ENCODE data around the gene POLD2.
A peak's percentile ranks its signal among the peaks of the same experiment; 100 is the strongest.

POLD2 gene

DNA sequence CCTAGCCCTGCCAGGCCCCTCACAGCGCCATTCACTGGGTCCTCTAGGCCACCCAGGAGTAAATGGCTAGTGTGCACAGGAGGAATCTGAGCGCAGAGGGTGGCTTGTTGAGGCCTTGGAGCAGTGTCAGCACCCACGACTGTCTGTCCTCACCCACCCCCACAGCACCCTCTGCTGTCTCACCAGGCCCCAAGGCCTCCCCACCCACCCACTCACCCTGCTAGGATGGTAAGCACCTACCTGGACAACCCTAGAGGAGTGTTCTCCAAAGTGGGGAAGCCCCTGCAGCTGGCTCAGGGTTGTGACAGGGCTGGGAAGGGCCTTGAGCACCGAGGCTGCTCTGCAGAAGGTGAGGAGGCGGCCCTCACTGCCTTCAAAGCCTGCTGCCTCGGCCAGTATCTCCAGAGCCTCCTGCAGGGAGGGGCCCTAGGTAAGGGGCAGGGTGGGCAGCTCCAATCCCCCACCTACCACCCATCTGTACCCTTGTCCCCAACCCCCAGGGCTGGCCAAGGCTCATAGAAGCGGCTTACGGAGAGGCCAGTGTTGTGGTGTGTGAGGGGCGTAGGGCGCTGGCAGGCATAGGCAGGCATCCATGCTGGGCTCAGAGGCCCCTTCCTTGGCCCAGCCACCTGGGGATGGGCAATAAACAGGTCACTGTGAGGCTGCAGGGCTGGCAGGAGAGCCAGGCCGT lies 43.9 kb downstream of the POLD2 start:
- no peak for DNase-seq

DNA sequence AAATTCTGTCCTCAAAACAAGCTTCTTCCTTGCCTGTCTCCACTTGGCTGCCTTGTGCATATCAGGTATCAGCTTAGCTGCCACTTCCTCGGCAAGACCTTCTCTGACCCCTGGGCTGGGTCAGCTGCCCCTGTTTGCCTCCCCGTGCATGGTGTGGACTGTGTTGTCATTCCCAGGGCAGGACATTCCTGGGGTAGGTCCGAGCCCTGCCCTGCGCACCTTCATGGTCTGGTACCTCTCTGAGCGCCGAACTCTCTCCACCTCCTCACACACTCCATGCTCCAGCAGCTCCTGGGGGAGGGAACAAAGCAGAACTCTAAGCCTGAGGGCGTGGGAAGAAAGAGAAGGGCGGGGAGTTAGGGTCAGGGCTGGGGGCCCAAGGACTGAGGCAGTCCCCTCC lies 44.8 kb downstream of the POLD2 start:
- no peak for DNase-seq

DNA sequence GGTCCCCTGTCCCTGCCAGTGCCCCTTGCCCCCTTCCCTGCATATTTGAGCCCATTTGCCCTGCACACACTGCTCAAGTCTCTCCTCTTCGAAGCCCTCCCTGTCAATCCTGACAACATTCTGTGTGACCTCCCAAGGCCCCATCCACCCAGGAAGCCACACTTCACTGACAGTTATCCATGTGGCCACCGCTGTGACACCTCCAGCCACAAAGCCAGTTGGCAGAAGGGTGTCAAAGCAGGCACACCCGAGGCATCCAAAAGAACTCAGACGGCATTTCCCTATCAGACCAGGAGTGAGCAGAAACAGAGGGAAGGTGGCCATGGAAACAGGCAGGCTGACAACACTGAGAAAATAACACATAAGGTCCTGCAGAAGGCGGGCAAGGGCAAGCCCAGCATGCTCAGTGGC lies 45.7 kb downstream of the POLD2 start:
- no peak for DNase-seq

DNA sequence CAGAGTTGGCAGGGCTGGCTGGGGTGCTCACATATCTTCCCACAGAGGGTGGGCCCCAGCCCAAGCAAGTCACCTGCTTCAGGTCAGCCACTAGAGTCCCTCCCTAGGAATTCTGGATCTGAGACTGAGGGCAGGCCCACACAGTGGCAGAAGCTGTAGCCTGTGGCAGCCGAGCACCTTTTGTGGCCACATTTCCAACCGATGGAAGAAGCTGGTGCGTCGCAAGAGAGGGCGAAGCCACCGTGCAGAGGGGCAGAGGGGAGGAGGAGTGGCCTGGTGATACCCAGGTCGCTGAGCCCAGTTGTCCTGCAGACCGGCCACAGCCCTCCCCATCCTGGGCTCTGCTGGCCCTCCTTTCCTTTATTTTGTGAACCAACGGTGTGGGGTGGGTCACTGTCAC lies 46.3 kb downstream of the POLD2 start:
- no peak for DNase-seq

- no peak for DNase-seq
Measured at GRCh38 chr7:44076101-44076895, 47.0 kb downstream of the POLD2 start.

GRCh38 chr7:44075296-44076075 lies 47.9 kb downstream of the POLD2 start:
- no peak for DNase-seq

DNA sequence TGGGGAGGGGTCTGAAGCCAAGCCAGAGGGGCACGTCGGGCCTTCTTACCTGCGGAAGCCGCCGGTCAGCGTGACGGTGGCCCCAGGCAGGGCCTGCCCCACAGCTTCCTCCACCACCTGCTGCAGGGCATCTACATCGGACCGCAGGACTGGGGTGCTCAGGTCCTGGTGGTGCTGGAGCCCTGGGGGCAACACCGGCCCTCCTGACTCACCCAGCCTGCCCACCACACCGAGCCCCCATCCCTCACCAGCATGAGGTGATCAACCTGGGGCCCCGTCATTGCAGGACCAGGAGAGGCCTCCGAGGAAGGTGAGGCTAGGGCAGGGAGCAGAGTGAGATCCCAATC lies 49.0 kb downstream of the POLD2 start:
- no peak for DNase-seq

GRCh38 chr7:44073664-44074348 lies 49.5 kb downstream of the POLD2 start:
- DNase-seq, result no peak

- DNase-seq, result peak; percentile 32
Measured at GRCh38 chr7:44072364-44073231, 50.8 kb downstream of the POLD2 start.

DNA sequence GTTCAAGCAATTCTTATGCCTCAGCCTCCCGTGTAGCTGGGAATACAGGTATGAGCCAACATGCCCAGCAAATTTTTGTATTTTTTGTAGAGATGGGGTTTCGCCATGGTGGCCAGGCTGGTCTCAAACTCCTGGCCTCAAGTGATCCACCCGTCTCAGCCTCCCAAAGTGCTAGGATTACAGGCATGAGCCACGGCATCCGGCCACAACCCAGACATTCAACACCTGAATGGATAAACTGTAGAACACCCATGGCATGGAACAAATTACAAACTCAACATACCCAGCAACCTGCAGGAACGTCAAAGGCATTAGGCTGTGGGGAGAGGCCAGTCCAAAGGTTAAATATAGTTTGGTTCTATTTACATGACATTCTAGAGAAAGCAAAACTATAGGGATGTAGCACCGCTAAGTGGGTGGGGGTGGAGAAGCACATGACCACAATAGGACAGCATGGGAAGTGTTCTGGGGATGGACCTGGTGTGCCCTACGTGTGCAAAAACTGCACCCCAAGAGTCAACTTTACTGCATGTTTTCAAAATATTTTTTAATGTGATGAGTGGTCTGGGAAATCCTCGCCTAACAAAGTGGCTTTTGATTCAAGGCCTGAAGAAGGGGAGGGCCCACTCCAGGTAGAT lies 51.5 kb downstream of the POLD2 start:
- DNase-seq, result no peak

GRCh38 chr7:44068054-44068453 lies 55.3 kb downstream of the POLD2 start:
- no peak for DNase-seq

- no peak for DNase-seq
Measured at GRCh38 chr7:44067064-44067951, 56.0 kb downstream of the POLD2 start.

GRCh38 chr7:44066494-44067063 lies 56.8 kb downstream of the POLD2 start:
- no peak for DNase-seq

GRCh38 chr7:44066111-44066460 lies 57.3 kb downstream of the POLD2 start:
- no peak for DNase-seq

DNA sequence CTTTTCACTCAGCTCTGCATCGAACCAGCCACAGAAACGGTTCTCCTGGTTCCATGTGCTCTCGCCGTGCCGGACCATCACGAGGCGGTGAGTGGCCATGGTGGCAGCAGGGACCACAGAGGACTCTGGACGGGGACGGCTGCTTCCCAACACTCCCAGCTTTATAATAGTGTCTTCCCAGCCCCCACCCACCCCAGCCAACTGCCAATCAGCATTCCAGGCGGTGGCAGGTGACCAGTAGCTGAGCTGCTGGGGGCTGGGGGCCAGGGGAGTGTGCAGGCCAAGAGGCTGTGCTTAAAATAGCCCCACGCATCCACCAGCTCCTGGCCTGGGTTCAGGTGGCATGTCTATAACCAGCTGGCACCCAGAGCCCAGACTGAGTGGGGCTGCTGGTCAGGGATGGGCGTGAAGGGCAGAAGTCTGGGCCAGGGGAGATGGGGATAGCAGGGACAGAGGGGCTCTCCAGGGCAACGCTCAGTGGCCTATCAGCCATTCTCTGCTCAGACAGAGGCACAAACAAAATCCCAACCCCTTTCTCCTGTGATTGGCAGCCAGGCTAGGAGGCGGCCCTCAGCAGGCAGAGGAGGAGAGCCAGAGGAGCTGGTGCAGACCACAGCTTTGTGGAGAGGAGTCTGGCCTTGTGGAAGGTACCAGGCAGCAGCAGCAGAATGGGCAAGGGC lies 57.8 kb downstream of the POLD2 start, which contains the start of gene PGAM2:
Gene PGAM2 (minus strand): TSS at position 137 of the 680 bp plus-strand sequence. CDS start 38 bp downstream, at position 99.
- DNase-seq, result no peak

DNA sequence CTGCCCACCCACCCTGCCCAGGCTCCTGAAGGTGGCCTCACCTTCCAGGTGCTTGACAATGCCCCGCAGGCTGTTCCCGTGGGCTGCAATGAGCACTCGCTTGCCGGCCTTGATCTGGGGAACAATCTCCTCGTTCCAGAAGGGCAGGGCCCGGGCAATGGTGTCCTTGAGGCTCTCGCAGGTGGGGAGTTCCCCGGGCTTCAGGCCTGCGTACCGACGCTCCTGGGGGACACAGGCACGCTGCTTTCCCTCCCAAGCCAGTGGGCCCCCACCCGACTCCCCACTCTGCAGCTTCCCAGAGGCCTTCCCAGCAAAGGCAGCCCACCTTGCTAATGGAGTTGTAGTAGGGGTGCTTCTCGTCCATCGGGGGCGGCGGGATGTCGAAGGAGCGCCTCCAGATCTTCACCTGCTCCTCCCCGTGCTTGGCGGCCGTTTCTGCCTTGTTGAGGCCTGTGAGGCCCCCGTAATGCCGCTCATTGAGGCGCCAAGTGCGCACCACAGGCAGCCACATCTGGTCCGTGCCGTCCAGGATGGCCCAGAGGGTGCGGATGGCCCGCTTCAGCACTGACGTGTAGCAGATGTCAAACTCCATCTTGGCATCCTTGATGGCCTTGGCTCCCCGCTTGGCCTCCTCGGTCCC lies 58.4 kb downstream of the POLD2 start:
- DNase-seq, result no peak
